HepG2 (cell line): ENCODE measurements around the gene ZNF526. TPM values are rescaled to one million over a fixed set of nuclear protein-coding genes. Genes with fewer than 3 reads are reported as not detected.

Experiments used
- ATF7 ChIP-seq, 2 experiments: fragments of 450-650 bp in 1 of 2; sonication (generic) in 1 of 2; formaldehyde crosslinking in 1 of 2; IDR thresholded peaks; 2 replicates each; pipeline versions ENCODE4 v1.4.0 to v1.6.1; 2016 to 2020; ENCODE audit warnings: antibody characterized with exemption in 1 of 2, mild to moderate bottlenecking in 1 of 2, missing genetic modification reagents in 1 of 2
- BCLAF1 ChIP-seq: fragments of 450-650 bp; IDR thresholded peaks from 2 replicates; pipeline ENCODE4 v1.6.1; 2017; ENCODE audit warnings: mild to moderate bottlenecking
- EZH2 ChIP-seq: conservative IDR thresholded peaks from 2 replicates; pipeline ENCODE4 v1.6.1; 2012; ENCODE audit warnings: mild to moderate bottlenecking, low read depth, low read length, moderate library complexity
- HHEX ChIP-seq: IDR thresholded peaks from 2 replicates; pipeline ENCODE4 v1.6.1; 2016; ENCODE audit warnings: control low read depth
- HNRNPK ChIP-seq: fragments of 200-400 bp; formaldehyde crosslinking; IDR thresholded peaks from 2 replicates; pipeline ENCODE4 v1.6.1; 2018; ENCODE audit warnings: low read length, low read depth, moderate library complexity, mild to moderate bottlenecking; ENCODE audit not compliant: poor library complexity, severe bottlenecking
- IRX3 ChIP-seq: sonication (generic); formaldehyde crosslinking; IDR thresholded peaks from 2 replicates; pipeline ENCODE4 v1.8.1; 2023; ENCODE audit warnings: mild to moderate bottlenecking, low read depth, missing genetic modification reagents, borderline replicate concordance
- MZF1 ChIP-seq: sonication (generic); formaldehyde crosslinking; IDR thresholded peaks from 2 replicates; pipeline ENCODE4 v1.8.1; 2023; ENCODE audit warnings: mild to moderate bottlenecking, missing genetic modification reagents, borderline replicate concordance
- PHF5A ChIP-seq: IDR thresholded peaks from one replicate; pipeline ENCODE4 v1.6.1; 2018; ENCODE audit warnings: low read depth, missing genetic modification reagents; ENCODE audit not compliant: unreplicated experiment
- RNF2 ChIP-seq: fragments of 450-650 bp; conservative IDR thresholded peaks from 2 replicates; pipeline ENCODE4 v1.6.1; 2016; ENCODE audit warnings: low read depth
- SP4 ChIP-seq: sonication (generic); formaldehyde crosslinking; IDR thresholded peaks from 2 replicates; pipeline ENCODE4 v1.8.1; 2023; ENCODE audit warnings: mild to moderate bottlenecking, missing genetic modification reagents
- STAG1 ChIP-seq: sonication (generic); formaldehyde crosslinking; IDR thresholded peaks from 2 replicates; pipeline ENCODE4 v1.4.0; 2020; ENCODE audit warnings: missing genetic modification reagents
- SYNCRIP ChIP-seq: fragments of 200-400 bp; formaldehyde crosslinking; IDR thresholded peaks from 2 replicates; pipeline ENCODE4 v1.6.1; 2018; ENCODE audit warnings: mild to moderate bottlenecking, low read depth, low read length; ENCODE audit not compliant: insufficient read depth
- THAP7 ChIP-seq: sonication (generic); formaldehyde crosslinking; IDR thresholded peaks from 2 replicates; pipeline ENCODE4 v1.8.1; 2023; ENCODE audit warnings: mild to moderate bottlenecking, missing genetic modification reagents
- THYN1 ChIP-seq: sonication (generic); formaldehyde crosslinking; IDR thresholded peaks from 2 replicates; pipeline ENCODE4 v1.8.1; 2023; ENCODE audit warnings: low read depth, mild to moderate bottlenecking, moderate library complexity, missing genetic modification reagents, borderline replicate concordance
- ZNF556 ChIP-seq: sonication (generic); formaldehyde crosslinking; IDR thresholded peaks from 2 replicates; pipeline ENCODE4 v1.4.0; 2020; ENCODE audit warnings: mild to moderate bottlenecking, missing genetic modification reagents, borderline replicate concordance
- ZNF672 ChIP-seq: sonication (generic); formaldehyde crosslinking; IDR thresholded peaks from 2 replicates; pipeline ENCODE4 v1.8.1; 2022; ENCODE audit warnings: missing genetic modification reagents
- ZNF687 ChIP-seq: sonication (generic); formaldehyde crosslinking; IDR thresholded peaks from 2 replicates; pipeline ENCODE4 v1.5.1; 2020; ENCODE audit warnings: mild to moderate bottlenecking, missing genetic modification reagents, moderate library complexity
- ZNF776 ChIP-seq: sonication (generic); formaldehyde crosslinking; IDR thresholded peaks from 2 replicates; pipeline ENCODE4 v1.4.0; 2020; ENCODE audit warnings: mild to moderate bottlenecking, missing genetic modification reagents
- ZNF800 ChIP-seq: sonication (generic); formaldehyde crosslinking; IDR thresholded peaks from 2 replicates; pipeline ENCODE4 v1.4.0; 2020; ENCODE audit warnings: missing genetic modification reagents
- polyA plus RNA-seq, 8 experiments: library from polyadenylated mRNA; depleted of rRNA in 3 of 8; stranded (reverse) in 7 of 8; unstranded in 1 of 8; fragments of >200 nt; fragmentation: Illumina TruSeq in 4 of 8; extraction: Trizol in 4 of 8; gene quantifications; 2 replicates each; pipeline versions ENCODE4 v1.2.1 to v1.2.3, GENCODE V29; 2011 to 2016; ENCODE audit warnings: low read depth in 4 of 8, missing spikeins in 1 of 8, mixed read lengths in 1 of 8; ENCODE audit not compliant: insufficient read depth in 1 of 8
- total RNA-seq, 5 experiments: library from RNA; depleted of rRNA; stranded (reverse); fragments of >200 nt; fragmentation: Illumina TruSeq; extraction: Trizol; gene quantifications; 2 replicates each; pipeline ENCODE4 v1.2.3, GENCODE V29; 2016; ENCODE audit warnings: low read depth in 1 of 5

The ZNF526 gene
- total and polyA plus RNA-seq, 2 of the 13 experiments (the other 11 are each of a cell fraction or from before 2014, with no cell fraction given), result 3.3 to 8.4 TPM

- TF ChIP-seq HNRNPK, result peak; percentile 84
- 0 out of 2 replicates have a peak, but pooled peaks have one; percentile 28 for TF ChIP-seq ZNF800 (CRISPR knock-in tag)
- no peak for TF ChIP-seq SYNCRIP
- TF ChIP-seq HHEX (CRISPR knock-in tag), result no peak
- 0 out of 2 replicates have a peak, but pooled peaks have one; percentile 40 for TF ChIP-seq ZNF776 (CRISPR knock-in tag)
- no peak for TF ChIP-seq BCLAF1
- TF ChIP-seq ZNF556 (CRISPR knock-in tag), result no peak
- TF ChIP-seq ZNF687 (CRISPR knock-in tag), result peak; percentile 31; the same call in 1 of the 2 replicates
- TF ChIP-seq ATF7 (IDR thresholded peaks at IDR 0.05), result no peak
- TF ChIP-seq ATF7 (CRISPR knock-in tag; IDR thresholded peaks at IDR 0.05), result no peak
- TF ChIP-seq THYN1 (CRISPR knock-in tag), result no peak
- 0 out of 2 replicates have a peak, but pooled peaks have one; percentile 20 for TF ChIP-seq STAG1
- no peak for TF ChIP-seq MZF1 (CRISPR knock-in tag)
- TF ChIP-seq ZNF672, result no peak
- TF ChIP-seq EZH2, result 0 out of 2 replicates have a peak, but pooled peaks have one; percentile 43
- no peak for TF ChIP-seq IRX3 (CRISPR knock-in tag)
- no peak for TF ChIP-seq PHF5A (CRISPR knock-in tag)
- no peak for TF ChIP-seq THAP7 (CRISPR knock-in tag)
- no peak for TF ChIP-seq SP4 (CRISPR knock-in tag)
- TF ChIP-seq RNF2, result no peak
Measured at GRCh38 chr19:42176990-42177685, 43.0 kb upstream of the ZNF526 start (continued).
